Thymus (tissue), 11 donors: ENCODE results near the gene STIMATE. TPM values are rescaled to one million over a fixed set of nuclear protein-coding genes. Genes with fewer than 3 reads are reported as not detected.

ENCODE experiments used
- DNase-seq, 9 donors: peaks; one replicate each; pipeline ENCODE4 v3.0.0-alpha.2; 2013; ENCODE audit warnings: low spot score in 9 of 9, low read depth in 6 of 9, missing footprints in 1 of 9
- H3K27ac ChIP-seq, 2 donors: one replicate each; pipeline ENCODE4 v1.5.1; 2013; ENCODE audit warnings: control low read depth in 1 of 2, low read depth in 1 of 2, low read length in 1 of 2, mild to moderate bottlenecking in 1 of 2, moderate library complexity in 1 of 2
- H3K27me3 ChIP-seq, 2 donors: one replicate each; pipeline ENCODE4 v1.5.1; 2013; ENCODE audit warnings: low read length in 1 of 2; ENCODE audit not compliant: control insufficient read depth in 2 of 2, insufficient read depth in 1 of 2
- H3K36me3 ChIP-seq, 2 donors: one replicate each; pipeline ENCODE4 v1.5.1; 2013; ENCODE audit warnings: low read length in 1 of 2, mild to moderate bottlenecking in 1 of 2, moderate library complexity in 1 of 2; ENCODE audit not compliant: control insufficient read depth in 2 of 2, insufficient read depth in 2 of 2
- H3K4me1 ChIP-seq, 2 donors: one replicate each; pipeline ENCODE4 v1.5.1; 2013; ENCODE audit warnings: low read length in 2 of 2; ENCODE audit not compliant: control insufficient read depth in 2 of 2, insufficient read depth in 2 of 2
- H3K4me3 ChIP-seq, 2 donors: one replicate each; pipeline ENCODE4 v1.5.1; 2013; ENCODE audit warnings: low read length in 2 of 2, control low read depth in 1 of 2, mild to moderate bottlenecking in 1 of 2
- H3K9me3 ChIP-seq, 2 donors: one replicate each; pipeline ENCODE4 v1.5.1; 2013; ENCODE audit warnings: low read length in 1 of 2, mild to moderate bottlenecking in 1 of 2; ENCODE audit not compliant: control insufficient read depth in 2 of 2, insufficient read depth in 1 of 2
- WGBS: extraction: QIAGEN DNeasy Blood & Tissue Kit; methylation state at CpG from one replicate; pipeline ENCODE4 v1.1.7; 2013; 5-methylcytosine and 5-hydroxymethylcytosine counted together
- polyA plus RNA-seq: library from polyadenylated mRNA; stranded (reverse); fragments of 200-250 nt; gene quantifications from one replicate; pipeline ENCODE4 v1.2.3, GENCODE V29; 2013
- total RNA-seq: library from RNA; stranded (reverse); fragments of 120-200 nt; gene quantifications from one replicate; pipeline ENCODE4 v1.2.4, GENCODE V29; 2013
- donor health status: healthy.

STIMATE gene
- total and polyA plus RNA-seq, 2 donors: 7.5 to 9.2 TPM

DNA sequence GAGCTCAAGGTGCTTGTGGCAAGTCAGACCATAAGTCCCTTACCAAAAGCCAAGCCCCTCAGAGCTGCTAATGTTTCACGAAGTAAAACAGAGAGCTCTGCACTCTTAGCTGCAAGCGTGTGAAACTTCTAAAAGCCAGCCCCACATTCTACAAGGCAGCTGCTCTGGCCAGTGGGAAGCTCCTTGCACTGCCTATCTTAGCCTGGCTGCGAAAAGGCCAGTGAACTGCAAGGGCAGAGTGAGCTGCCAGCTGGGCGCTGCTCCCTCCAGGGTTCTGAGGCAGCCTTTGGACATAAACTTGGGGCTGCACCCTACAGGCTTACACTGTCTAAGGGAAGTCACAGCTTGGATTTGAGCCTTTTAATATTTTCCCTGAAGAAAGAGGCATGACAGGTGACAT, 60.4 kb downstream of the STIMATE start:
- peaks cover 0 to 2% of the 10 kb centered on the region in 2 donors for H3K9me3 ChIP-seq
- 84% methylated on average over 4 of the region's 4 CpGs for WGBS
- H3K27ac ChIP-seq: peak overlapping the region in 1 of 2 donors; percentile 59
- H3K36me3 ChIP-seq: peaks cover 56 to 58% of the 10 kb centered on the region in 2 donors
- no peak for DNase-seq
- no peaks in the 10 kb centered on the region for H3K27me3 ChIP-seq
- peaks cover 16 to 85% of the 10 kb centered on the region in 2 donors for H3K4me1 ChIP-seq
- H3K4me3 ChIP-seq: no peak overlapping the region

- Histone ChIP-seq H3K27me3 (no peaks in the 10 kb centered on the region), H3K9me3 (peaks cover 0 to 2% of the 10 kb centered on the region in 2 donors), H3K4me3 (no peak overlapping the region), H3K36me3 (peaks cover 51 to 55% of the 10 kb centered on the region in 2 donors), H3K4me1 (peaks cover 15 to 80% of the 10 kb centered on the region in 2 donors), H3K27ac (no peak overlapping the region)
- no peak for DNase-seq
- 94% methylated on average over 5 of the region's 5 CpGs for WGBS
These were observed 60.9 kb downstream of the STIMATE start for GRCh38 chr3:52836471-52836845.

DNA sequence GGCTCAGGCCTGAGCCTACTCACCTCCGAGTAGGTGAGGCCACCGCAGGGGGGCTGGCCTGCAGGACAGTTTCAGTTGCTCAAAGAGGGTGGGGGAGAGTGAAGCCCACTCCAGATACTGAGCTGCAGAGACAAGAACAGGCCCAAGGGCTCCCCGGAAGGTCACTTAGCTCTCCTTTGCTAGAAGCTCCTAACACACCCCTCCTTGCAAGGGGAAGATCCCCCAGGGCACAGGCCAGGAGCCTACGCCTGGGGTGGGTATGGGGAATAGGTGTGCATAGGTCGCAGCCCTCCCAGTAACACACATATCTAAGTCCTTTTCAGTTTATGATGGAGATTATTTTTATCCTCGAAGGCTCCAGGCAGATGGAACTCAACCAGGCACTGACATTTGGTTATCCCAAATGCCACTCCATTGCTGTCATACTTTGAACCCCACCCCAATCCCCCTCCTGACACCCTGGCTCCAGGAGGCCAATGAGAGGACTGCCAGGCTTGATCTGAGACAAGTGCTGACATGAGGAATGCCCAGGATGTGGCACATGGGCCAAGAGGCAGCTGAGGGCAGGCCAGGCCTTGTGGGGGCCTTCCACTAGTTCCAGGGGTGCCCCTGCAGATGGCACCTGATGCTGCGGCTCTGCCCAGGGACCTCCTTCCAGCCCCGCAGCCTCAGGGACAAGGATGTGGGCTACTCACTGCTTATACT, 61.4 kb downstream of the STIMATE start:
- WGBS: 96% methylated on average over 8 of the region's 8 CpGs
- no peak overlapping the region for H3K4me3 ChIP-seq
- H3K36me3 ChIP-seq: peaks cover 46 to 50% of the 10 kb centered on the region in 2 donors
- H3K4me1 ChIP-seq: peaks cover 15 to 75% of the 10 kb centered on the region in 2 donors
- H3K27ac ChIP-seq: no peak overlapping the region
- no peaks in the 10 kb centered on the region for H3K27me3 ChIP-seq
- H3K9me3 ChIP-seq: no peaks in the 10 kb centered on the region
- no peak for DNase-seq

GRCh38 chr3:52834871-52835501, 62.4 kb downstream of the STIMATE start, which contains the start of gene MUSTN1:
TSS of gene MUSTN1 (minus strand) at chr3:52835019. CDS start at chr3:52834948, 71 bp downstream.
- Histone ChIP-seq H3K9me3 (no peaks in the 10 kb centered on the region), H3K27me3 (no peaks in the 10 kb centered on the region), H3K4me3 (no peak within 1 kb of the TSS), H3K4me1 (peaks cover 15 to 65% of the 10 kb centered on the region in 2 donors), H3K27ac (peak within 1 kb of the TSS in 1 of 2 donors; percentile 61), H3K36me3 (peaks cover 40 to 47% of the 10 kb centered on the region in 2 donors)
- 89% methylated on average over 11 of the region's 11 CpGs for WGBS
- DNase-seq: no peak

DNA sequence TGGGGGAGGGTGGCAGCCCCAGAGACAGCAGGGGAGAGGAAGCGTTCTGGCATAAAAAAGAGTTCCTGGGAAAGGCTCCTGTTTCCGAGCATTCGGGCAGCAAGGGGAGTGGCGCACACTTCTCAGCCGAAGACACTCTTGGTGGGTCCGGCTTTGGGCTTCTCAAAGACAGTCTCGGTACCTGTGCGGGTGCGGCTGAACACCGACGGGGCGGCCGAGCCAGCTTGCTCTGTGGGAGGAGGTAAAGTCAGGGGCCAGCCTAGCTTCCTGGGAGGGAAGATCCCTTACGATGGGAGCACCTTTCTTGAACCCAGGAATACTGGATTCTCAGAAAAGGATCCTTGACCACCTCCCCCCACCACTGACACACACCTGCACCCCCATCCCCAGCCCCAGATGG, 64.1 kb downstream of the STIMATE start:
- DNase-seq: no peak
- 97% methylated on average over 14 of the region's 14 CpGs for WGBS
- no peak overlapping the region for H3K27ac ChIP-seq
- no peak overlapping the region for H3K4me3 ChIP-seq
- no peaks in the 10 kb centered on the region for H3K9me3 ChIP-seq
- no peaks in the 10 kb centered on the region for H3K27me3 ChIP-seq
- H3K36me3 ChIP-seq: peaks cover 34 to 48% of the 10 kb centered on the region in 2 donors
- H3K4me1 ChIP-seq: peaks cover 9 to 48% of the 10 kb centered on the region in 2 donors

- DNase-seq: no peak
These were observed 65.6 kb downstream of the STIMATE start for GRCh38 chr3:52831500-52832301.

DNA sequence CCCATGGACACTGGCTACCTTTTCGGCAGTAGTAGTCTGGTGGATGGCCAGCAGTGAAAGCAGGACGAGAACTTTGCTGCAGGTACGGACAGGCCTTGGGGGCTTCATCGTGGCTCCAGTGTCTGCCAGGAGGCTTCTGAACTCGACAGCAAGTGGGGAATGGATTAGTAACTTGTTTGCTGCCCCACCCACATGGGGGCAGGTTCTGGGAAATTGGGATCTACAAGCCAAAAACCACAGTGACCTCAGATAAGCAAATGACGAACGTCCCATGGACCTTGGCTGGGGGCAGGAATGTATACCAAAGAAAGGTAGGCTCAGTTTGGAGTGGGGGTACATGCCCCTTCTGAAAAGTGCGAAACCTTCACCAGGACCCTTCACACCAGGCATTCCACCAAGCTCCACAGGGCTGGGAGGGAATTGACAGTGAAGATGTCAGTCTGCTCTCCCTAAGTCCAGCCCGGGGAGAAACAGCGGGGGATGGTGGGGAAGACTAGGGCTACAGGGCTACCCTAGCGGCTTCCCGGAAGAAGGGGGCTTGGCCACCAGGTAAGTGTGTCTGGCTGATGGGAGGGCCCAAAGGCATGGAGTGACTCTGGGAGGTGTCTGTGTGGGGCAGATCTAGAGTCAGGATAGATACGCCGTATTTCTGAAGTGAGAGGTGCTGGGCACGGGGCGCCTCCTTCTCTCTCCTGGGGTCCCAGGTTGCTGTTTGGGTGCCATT, 66.7 kb downstream of the STIMATE start, which contains the start of gene ITIH4:
TSS of gene ITIH4 (minus strand) at position 138 of the 724 bp plus-strand sequence. CDS start at position 108, 30 bp downstream.
- Histone ChIP-seq H3K4me1 (peaks cover 0 to 23% of the 10 kb centered on the region in 2 donors), H3K9me3 (no peaks in the 10 kb centered on the region), H3K27me3 (no peaks in the 10 kb centered on the region), H3K4me3 (no peak within 1 kb of the TSS), H3K27ac (no peak within 1 kb of the TSS), H3K36me3 (peaks cover 23 to 41% of the 10 kb centered on the region in 2 donors)
- no peak for DNase-seq
- 94% methylated on average over 16 of the region's 16 CpGs for WGBS

More at GRCh38 chr3:52831500-52832301, 65.6 kb downstream of the STIMATE start:
- Histone ChIP-seq H3K36me3 (peaks cover 28 to 39% of the 10 kb centered on the region in 2 donors), H3K9me3 (no peaks in the 10 kb centered on the region), H3K4me3 (no peak overlapping the region), H3K4me1 (peaks cover 0 to 33% of the 10 kb centered on the region in 2 donors), H3K27ac (no peak overlapping the region), H3K27me3 (no peaks in the 10 kb centered on the region)
- WGBS: 84% methylated on average over 21 of the region's 21 CpGs

DNA sequence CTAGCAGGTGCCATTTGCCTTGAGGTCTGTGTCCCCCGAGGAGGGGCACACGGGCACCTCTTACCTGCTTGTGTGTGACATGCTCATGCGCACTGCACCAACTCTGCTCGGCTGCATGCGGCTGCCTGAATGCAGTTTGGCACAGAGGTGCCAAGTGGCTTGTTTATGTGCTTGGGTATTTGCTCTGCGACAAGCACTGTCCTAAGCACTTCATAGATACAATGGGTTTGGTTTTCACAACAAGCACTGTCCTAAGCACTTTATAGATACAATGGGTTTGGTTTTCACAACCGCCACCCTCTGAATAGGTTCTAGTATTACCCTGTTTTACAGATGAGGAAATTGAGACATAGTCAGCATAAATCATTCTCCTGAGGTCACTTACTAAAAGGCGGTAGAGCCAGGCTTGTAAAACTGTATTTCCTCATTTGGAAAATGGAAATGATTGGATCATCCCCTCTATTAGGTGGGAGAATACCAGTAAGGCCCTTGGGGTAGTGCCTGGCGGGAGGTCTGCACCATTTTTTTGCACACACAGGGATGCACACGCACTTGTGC, 67.4 kb downstream of the STIMATE start:
- no peak for DNase-seq
- Histone ChIP-seq H3K9me3 (no peaks in the 10 kb centered on the region), H3K4me3 (no peak overlapping the region), H3K36me3 (peaks cover 16 to 42% of the 10 kb centered on the region in 2 donors), H3K27ac (no peak overlapping the region), H3K4me1 (peaks cover 0 to 16% of the 10 kb centered on the region in 2 donors), H3K27me3 (no peaks in the 10 kb centered on the region)
- WGBS: 97% methylated on average over 10 of the region's 10 CpGs
